ENCODE results near the gene PDZD2. TPM values are rescaled to one million over a fixed set of nuclear protein-coding genes. Genes with fewer than 3 reads are reported as not detected.

Gene PDZD2
- total RNA-seq, 1 experiment from 2014 or later: 0.37 TPM

GRCh38 chr5:32150366-32150765 is 511.4 kb downstream of the PDZD2 start:
- H3K27me3 ChIP-seq (ENCODE audit: insufficient read depth, low read length): no peaks in the 10 kb centered on the region
- H3K4me2 ChIP-seq (ENCODE audit: low read length): no peak overlapping the region
- CTCF ChIA-PET: no interaction called here
- no peak overlapping the region for H3K9ac ChIP-seq (ENCODE audit: low read length)
- no peaks in the 10 kb centered on the region; a peak in 1 of 4 replicates for H3K4me1 ChIP-seq (ENCODE audit: control insufficient read depth in 1 of 2, insufficient read depth in 2 of 2, low read length in 2 of 2)
- H4K20me1 ChIP-seq (ENCODE audit: insufficient read depth): peaks cover 28% of the 10 kb centered on the region; the same call in 1 of the 2 replicates
- H3K9me3 ChIP-seq (ENCODE audit: control insufficient read depth in 1 of 2, insufficient read depth in 1 of 2, low read depth in 1 of 2, low read length in 2 of 2): no peaks in the 10 kb centered on the region
- H2AFZ ChIP-seq (ENCODE audit: low read depth, low read length, poor library complexity, severe bottlenecking): no peak overlapping the region
- ATAC-seq (no peak), DNase-seq (ENCODE audit: low read depth, low spot score) (no peak)
- intact Hi-C loops (cut with micrococcal nuclease): no loop called here
- no peak overlapping the region for H3K4me3 ChIP-seq (replicated peaks in 1 of 2; ENCODE audit: low read depth in 1 of 2, low read length in 2 of 2)
- no TSS peak for BruUV-seq (replicated peaks)
- H3K27ac ChIP-seq (ENCODE audit: low read depth, low read length): no peak overlapping the region
- RAD21 ChIA-PET (ENCODE audit: low non-redundant PET in 1 of 2, low total read pairs in 2 of 2, uncharacterized antibody in 2 of 2, unreplicated experiment in 2 of 2): no interaction called here
- H3K79me2 ChIP-seq (ENCODE audit: insufficient read depth, low read length): peaks cover 100% of the 10 kb centered on the region
- no peaks in the 10 kb centered on the region for H3K9me2 ChIP-seq (ENCODE audit: insufficient read depth)
- TF ChIP-seq EZH2phosphoT487 (IDR thresholded peaks at IDR 0.05; ENCODE audit: borderline replicate concordance) (no peak), TCF7L2 (IDR thresholded peaks at IDR 0.05; ENCODE audit: borderline replicate concordance, extremely low read depth, insufficient read depth, insufficient read length) (no peak), CBX3 (IDR thresholded peaks at IDR 0.05; ENCODE audit: low read depth) (no peak), ELF1 (IDR thresholded peaks at IDR 0.05; ENCODE audit: borderline replicate concordance, low read depth) (no peak)
- TF ChIP-seq, protein P1, sequence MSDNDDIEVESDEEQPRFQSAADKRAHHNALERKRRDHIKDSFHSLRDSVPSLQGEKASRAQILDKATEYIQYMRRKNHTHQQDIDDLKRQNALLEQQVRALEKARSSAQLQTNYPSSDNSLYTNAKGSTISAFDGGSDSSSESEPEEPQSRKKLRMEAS (IDR thresholded peaks at IDR 0.05): no peak
- TF ChIP-seq, protein P2, sequence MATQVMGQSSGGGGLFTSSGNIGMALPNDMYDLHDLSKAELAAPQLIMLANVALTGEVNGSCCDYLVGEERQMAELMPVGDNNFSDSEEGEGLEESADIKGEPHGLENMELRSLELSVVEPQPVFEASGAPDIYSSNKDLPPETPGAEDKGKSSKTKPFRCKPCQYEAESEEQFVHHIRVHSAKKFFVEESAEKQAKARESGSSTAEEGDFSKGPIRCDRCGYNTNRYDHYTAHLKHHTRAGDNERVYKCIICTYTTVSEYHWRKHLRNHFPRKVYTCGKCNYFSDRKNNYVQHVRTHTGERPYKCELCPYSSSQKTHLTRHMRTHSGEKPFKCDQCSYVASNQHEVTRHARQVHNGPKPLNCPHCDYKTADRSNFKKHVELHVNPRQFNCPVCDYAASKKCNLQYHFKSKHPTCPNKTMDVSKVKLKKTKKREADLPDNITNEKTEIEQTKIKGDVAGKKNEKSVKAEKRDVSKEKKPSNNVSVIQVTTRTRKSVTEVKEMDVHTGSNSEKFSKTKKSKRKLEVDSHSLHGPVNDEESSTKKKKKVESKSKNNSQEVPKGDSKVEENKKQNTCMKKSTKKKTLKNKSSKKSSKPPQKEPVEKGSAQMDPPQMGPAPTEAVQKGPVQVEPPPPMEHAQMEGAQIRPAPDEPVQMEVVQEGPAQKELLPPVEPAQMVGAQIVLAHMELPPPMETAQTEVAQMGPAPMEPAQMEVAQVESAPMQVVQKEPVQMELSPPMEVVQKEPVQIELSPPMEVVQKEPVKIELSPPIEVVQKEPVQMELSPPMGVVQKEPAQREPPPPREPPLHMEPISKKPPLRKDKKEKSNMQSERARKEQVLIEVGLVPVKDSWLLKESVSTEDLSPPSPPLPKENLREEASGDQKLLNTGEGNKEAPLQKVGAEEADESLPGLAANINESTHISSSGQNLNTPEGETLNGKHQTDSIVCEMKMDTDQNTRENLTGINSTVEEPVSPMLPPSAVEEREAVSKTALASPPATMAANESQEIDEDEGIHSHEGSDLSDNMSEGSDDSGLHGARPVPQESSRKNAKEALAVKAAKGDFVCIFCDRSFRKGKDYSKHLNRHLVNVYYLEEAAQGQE (IDR thresholded peaks at IDR 0.05; ENCODE audit: low read depth): no peak
- no peaks in the 10 kb centered on the region for H3K36me3 ChIP-seq (ENCODE audit: control insufficient read depth in 1 of 2, insufficient read depth in 2 of 2, low read length in 2 of 2)
- POLR2A ChIA-PET: no interaction called here
